SHP77 treated with DMSO at 0.1 percent for 48 hours (cell line): ENCODE measurements around the gene WDR26.
"Not testable (repeated sequence)": the region's sequence is repeated elsewhere in the genome, so short reads cannot be mapped to it uniquely, and the experiment has no call there.

Source experiments
- DNase-seq: peaks from one replicate; lab custom pipeline; 2025; lab: John Stamatoyannopoulos, UW

Gene WDR26

GRCh38 chr1:224433701-224434672, 610 bp downstream of the WDR26 start:
- no peak for DNase-seq

- no peak for DNase-seq
These were observed 1.4 kb downstream of the WDR26 start for GRCh38 chr1:224433041-224433691.

DNA sequence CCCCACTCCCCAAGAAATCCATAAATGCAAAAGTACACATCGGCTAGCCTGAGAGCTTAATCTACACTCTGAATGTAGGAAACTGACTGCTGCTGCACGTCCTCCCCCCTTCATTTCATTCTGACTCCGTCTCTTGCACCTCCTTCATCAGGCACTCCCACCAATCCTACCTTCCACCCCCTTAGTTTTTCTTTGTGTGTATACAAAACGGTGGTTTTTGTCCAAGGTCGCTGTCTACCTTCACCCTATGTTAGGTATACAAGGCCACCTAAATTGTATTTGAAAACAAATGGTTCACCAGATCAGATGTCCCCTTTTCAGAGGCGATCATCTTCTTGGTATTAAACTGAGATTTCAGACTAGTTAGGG, 1.9 kb downstream of the WDR26 start:
- DNase-seq: no peak

DNA sequence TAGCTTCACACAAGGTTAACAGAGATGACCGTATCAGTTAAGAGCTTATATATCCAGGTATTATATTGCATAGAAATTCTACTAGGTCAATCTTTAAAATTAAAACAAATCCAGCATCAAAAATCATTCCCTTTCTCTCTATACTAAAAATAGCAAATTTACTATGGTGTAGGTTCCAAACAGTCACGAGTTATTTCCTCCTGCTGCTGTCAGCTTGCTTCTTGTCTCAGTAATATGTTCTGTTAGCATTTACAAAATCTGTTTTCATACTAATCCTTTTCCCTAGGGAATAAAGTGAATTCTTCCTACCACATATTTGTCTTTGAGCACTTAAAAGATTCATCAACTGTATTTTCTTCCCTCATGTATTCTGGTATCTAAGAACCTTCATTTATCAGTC, 2.5 kb downstream of the WDR26 start:
- DNase-seq: no peak

DNA sequence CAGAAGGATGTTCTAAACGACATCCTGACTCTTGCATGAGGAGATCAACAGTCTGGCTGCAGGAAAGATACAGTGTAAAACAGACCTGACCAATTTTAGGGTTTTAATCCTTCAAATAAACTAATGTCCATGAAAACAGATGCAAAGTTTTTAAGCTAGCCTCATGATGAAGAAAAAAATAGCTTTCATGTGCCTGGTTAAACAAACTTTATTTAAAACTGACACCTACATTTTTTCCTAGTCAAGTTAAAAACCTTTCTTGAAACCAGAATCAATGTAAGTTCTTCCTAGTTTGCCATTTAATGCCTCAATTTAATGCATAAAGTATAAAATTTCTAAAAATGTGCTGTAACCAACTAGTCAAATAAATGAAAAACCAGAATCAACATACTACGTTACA, 2.9 kb downstream of the WDR26 start:
- no peak for DNase-seq

DNA sequence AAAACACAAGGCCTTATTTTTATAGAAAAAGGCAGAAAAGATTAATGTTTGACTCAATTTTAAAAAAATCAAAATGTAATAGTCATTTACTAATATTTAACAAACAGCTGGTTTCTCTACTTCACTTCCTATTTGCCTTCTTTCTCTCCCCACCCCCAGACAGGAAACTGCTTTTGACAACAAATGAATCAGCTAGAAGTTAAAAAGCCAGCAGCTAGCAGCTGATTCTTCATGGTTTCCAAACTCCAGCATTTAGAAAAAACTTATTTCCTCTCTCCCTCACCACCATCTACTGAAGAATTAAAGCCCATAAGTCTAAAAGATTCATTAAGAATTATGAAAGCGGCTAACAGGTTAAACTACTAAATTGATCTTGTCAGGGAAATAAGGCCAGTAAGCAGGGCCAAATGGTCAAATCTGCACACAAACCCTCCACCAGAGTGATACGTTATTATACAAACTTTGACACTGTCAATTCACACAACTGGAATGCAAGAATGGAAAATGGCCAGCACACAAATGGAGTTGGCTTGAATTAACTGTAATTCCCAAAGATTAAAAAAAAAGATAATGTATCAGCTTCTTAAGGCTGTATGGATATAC, 4.0 kb downstream of the WDR26 start:
- DNase-seq: no peak

GRCh38 chr1:224429616-224430326, 4.8 kb downstream of the WDR26 start:
- no peak for DNase-seq

GRCh38 chr1:224428713-224429112, 5.9 kb downstream of the WDR26 start:
- not testable (repeated sequence) for DNase-seq

DNA sequence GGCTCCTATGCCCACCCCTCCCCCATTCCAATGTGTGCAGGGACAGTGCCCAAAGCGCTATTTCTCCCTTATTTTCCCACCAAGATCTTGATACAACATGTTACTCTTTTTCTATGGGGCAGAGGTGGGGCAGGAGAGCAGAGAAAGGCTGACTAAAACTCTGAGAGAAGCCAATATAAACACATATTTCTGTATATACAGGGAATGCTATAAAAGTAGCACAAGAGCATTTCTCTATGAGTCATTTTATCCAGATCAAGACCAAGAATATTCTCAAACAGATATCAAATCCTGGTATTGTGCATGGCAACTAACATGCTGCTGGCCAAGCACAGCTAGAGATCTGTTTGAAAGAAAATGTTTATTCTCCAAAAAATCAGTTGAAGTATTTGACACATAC, 7.3 kb downstream of the WDR26 start:
- no peak for DNase-seq

- DNase-seq: not testable (repeated sequence)
These were observed 7.7 kb downstream of the WDR26 start for GRCh38 chr1:224426869-224427268.

DNA sequence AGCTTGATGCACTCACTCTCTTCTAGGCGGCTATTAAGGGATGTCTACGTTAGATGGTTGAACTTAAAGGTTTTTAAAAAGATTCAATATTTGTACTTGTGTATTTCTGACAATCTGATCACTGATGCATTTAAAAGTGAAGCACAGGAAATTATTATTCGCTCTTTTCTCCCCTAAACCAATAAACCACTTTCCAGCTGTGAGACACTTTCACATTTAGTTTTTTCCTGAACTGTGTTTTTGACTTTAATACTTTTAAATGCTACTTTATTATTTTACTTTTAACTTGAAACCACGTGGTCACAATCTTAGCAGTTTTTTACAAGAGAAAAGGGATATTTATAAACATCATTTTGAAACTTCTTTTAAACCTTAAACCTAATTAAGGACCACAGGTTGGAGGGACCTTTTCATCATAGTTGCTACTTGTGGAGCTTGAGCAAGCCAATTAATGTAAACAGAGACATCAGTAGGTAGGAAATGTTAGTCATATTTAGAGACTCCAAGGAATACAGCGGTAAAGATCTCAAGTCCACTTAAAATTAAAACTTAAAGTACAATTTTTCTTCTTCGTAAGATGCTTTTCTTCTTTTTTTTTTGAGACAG, 9.2 kb downstream of the WDR26 start:
- no peak for DNase-seq

DNA sequence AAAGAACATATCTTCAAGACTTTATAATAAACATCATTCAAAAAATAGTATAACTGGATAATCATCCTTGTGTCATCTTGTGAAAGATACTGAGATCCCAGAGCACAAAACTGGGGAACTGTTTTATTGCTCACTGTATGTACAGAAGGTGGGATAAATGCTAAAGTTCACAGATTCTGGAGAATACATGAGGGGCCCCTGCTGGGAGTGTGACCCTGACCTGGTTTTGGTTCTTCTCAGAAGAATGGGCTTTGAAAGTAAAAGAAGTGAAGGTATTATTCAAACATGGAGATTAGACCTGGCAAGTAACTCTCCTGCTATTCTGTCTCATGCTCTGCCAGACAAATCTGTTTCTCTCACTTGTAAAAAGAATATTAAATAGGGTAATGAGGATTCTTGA, 14.5 kb downstream of the WDR26 start:
- no peak for DNase-seq

GRCh38 chr1:224411766-224412165, 22.8 kb downstream of the WDR26 start:
- DNase-seq: no peak

DNA sequence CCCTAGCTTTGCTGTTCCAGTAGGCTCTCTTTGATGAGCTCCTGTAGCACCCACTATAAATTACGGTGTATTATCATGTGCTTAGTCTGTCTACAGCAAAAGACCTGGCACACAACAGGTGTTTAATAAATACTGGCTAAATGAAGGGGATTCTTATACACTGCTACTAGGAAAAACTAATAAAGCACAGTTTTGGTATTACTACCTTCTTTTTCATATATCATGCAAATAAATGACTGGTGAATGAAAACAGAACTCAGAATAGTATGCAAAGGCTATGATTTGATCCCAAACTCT, 26.4 kb downstream of the WDR26 start:
- DNase-seq: no peak

DNA sequence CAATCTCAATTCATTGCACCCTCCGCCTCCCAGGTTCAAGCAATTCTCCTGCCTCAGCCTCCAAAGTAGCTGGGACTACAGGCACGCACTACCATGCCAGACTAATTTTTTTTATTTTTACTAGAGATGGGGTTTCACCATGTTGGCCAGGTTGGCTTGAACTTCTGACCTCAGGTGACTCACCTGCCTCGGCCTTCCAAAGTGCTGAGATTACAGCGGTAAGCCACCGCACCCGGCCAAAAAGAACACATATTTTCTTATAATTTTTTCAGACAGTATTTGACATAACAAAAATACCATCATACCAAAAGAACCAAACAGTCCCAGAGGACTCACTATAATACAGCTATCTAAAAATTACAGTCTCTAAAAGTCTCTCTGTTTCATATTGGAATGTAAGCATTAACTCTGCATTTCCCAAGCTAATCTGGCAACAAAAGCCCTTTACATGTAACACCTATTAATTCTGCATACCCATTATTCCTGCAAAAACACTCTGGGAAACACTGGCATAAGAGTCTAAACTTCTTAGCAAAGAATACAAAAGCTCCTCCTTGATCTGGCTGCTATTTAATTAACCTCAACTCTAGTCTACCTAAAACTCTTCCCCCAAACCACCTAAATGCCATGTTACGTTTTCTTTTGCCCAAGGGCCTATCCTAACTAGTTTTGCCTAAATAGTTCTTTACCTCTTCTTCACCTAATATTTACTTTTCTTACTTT, 26.9 kb downstream of the WDR26 start:
- no peak for DNase-seq

DNA sequence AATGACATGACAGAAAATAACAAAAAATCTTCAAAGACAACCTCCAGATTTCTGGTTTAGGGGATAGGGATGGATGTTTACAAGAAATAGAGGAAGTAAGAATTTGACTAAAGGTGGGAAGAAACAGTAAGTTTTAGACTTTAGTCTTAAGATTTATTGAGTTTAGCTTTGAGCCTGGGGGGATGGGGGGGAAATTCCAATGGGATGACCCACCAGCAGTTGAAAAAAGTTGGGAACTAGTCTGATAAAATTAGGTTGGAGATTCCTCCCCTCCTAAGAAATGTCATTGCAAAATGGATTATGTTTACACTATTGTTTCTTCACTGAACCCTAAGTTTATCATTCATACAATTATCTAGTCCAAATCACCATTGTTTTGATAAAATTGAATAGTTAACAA, 28.4 kb downstream of the WDR26 start:
- DNase-seq: no peak

DNA sequence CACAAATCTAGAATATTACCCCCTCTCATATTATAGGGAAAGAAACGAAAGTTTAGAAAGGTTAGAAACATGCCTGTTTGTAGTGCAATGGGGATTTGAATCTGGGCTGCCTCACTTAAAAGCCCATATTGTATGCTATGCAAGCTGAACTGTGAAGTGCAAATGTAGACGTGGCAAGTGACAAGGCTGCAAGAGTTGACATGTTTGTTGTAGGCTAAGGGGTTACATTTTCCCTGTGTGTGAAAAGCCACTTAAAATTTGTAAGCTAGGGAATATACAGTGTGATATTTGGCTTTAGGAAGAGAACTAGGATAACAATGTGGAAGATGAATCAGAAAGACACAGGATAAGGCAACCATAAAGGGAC, 29.0 kb downstream of the WDR26 start:
- DNase-seq: no peak

- DNase-seq: no peak
These were observed 29.5 kb downstream of the WDR26 start for GRCh38 chr1:224404916-224405603.

GRCh38 chr1:224402472-224403036, 32.0 kb downstream of the WDR26 start:
- DNase-seq: no peak

DNA sequence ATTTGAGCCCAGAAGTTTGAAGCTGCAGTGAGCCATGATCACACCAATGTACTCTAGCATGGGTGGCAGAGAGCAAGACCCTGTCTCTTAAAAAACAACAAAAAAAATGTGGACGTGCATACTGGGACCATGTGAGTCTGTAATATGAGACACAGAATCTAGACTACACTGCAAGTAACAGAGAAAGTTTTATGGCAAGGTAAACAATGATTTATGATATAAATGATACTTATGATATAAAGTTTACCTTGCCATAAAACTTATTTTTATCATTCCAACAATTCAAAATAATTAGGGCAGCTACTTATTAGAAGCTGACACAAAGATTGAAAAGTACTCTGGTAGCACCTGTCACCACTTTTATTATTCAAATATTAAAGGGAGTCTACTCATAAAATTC, 34.7 kb downstream of the WDR26 start:
- no peak for DNase-seq

DNA sequence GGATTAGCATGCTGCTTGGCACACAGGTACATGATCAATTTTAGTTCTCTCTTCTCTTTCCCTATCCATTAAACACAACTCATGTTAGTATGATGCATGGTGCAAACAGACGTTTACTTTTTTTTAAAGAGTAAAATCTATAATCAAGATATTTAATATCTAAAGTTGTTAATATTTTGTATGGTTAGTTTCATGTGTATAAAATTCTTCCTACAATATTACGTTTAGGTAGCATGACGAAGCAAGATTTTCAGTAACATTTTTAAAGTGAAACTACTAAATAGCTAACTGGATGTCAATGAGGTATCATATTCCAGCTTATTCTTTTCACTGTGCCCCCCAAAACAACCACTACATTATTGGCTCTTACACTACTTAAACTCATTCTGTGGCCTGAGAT, 41.3 kb downstream of the WDR26 start:
- no peak for DNase-seq
